NCI-H2081 treated with DMSO at 0.1 percent for 48 hours (cell line): ENCODE results near the gene HOMER1.
"Not testable (repeated sequence)": the region's sequence is repeated elsewhere in the genome, so short reads cannot be mapped to it uniquely, and the experiment has no call there.

ENCODE experiments used
- DNase-seq: peaks from one replicate; lab custom pipeline; 2025; lab: John Stamatoyannopoulos, UW

The HOMER1 gene

DNA sequence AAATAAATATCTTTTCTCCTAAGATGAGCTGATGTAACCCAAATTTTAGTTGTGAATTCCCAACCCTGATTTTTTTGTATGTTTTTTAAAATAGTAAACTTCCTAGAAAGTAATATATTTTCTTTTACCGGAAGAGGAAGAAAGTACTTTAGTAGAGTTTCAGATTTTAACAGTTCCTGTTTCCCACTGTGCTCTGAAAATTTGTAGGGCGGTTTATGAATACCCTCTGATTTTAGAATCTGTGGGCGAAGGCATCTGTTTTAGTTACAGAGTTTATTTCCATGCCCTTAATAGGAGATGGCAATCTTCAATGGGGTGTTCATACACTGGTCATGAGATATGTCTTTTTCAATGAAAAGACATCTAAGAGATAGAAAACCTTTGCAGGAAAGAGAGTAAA, 3.7 kb upstream of the HOMER1 start:
- DNase-seq: no peak

DNA sequence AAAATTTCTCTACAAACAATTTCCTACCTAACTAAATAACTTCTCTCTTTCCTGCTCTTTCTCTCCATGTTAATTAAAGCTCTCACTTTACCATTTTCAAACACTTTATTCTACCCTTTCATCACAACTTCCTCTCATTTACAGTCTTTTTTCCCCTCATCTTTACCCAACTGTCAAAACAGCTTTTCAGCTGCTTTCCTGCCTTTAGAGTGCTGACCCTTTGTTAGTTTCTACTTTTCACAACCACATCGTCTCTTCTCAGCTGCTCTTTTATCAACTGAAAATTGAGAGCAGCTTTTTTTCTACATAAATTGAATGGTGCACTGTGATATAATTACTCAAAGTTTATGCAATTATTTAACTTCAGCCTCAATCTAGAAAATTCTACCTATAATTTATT, 3.1 kb upstream of the HOMER1 start:
- no peak for DNase-seq

DNA sequence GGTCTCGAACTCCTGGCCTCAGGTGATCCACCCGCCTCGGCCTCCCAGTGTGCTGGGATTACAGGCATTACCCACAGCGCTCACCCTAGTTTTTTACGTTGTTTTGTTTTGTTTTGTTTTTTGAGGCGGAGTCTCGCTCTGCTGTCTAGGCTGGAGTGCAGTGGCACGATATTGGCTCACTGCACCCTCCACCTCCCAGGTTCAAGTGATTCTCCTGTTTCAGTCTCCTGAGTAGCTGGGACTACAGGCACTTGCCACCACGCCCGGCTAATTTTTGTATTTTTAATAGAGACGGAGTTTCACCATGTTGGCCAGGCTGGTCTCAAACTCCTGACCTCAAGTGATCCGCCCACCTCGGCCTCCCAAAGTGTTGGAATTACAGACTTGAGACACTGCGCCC, 2.4 kb upstream of the HOMER1 start:
- not testable (repeated sequence) for DNase-seq

DNA sequence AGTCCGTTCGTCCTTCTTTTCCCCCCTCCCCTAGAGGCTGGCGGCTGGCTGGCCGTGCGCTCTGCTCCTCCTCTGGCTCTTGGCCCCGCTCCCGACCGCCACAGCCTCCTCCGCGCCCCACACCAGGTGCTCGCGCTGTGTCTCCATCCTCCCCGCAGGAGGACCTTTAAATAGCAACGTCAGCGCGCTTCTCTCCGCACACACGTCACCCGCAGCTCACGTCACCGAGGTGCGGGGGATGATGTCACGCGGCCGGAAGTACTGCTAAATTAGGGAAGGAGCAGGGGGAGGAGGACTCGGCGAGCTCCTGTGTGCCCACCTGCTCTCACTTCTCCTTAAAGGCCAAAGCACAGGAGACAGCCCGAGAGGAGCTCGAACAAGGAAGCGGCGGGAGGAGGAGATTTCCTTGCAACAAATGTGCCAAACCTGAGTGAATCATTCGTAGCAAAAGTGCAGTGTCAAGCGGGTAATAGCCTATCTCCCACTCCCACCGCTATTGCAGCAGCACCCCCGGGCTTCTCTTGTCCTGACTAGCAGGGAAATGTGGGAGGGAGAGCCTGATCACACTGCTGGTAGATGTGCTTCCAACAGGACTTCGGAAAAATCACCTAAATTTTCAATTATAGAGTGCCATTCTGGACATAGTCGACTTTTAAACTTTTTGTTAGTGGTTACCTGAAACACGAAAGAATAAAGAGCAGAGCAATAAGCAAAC, 614 bp upstream of the HOMER1 start:
- peak; percentile 54 for DNase-seq

DNA sequence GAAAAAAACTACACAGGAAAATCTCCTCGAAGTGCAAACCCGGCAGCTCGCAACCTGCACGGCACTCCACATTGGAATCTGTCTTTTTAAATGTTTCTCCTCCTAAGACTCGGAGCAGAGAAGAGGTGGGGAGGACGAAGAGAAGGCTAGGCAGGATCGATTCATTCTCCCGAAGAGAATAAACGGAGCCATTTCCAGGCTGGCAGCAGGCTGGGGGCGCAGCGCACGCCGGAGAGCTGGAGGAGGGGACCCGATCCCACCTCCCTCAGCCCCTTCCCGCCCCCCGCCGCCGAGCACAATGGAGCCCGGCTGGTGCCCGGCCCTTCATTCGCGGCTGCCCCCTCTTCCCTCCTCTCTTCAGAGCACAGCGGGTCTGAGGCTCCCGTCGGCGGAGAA, 628 bp downstream of the HOMER1 start:
- no peak for DNase-seq

DNA sequence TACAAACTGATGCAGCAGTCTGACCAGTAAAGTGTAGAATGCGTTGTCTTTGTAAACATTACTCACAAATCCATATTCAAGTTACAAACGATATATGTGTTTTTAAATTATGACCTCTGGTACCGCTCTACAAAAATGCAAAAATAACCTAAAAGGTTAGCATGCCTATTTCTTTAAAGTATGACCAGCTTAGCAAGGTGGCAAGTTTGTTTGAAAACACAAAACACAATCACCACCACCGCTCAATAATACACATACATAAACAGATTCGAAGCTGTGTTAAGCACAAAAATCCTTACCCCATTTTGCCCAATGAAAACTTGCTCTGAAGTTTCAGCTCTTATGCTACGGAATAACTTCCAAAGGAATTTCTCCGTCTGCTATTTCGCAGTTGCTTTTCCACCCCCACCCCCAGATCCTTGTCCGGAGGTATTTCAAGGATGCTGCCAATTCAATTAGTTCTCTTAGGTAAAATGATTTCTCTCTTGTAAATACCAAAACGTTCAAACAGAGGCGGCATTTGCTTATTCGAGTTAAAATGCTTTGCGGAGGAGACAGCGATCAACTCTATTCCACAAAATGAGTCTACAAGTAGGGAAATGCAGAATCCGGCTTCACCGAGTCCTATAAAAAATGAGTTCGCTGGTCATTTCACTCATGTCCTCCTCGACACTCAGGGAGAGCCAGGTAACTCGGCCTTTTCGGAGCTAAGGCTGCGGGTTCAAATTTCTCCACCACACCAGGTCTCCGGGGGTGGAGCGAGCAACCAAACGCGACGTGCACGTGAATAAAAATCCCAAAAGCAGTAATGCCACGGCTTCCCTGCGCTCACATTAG, 1.2 kb downstream of the HOMER1 start:
- no peak for DNase-seq

DNA sequence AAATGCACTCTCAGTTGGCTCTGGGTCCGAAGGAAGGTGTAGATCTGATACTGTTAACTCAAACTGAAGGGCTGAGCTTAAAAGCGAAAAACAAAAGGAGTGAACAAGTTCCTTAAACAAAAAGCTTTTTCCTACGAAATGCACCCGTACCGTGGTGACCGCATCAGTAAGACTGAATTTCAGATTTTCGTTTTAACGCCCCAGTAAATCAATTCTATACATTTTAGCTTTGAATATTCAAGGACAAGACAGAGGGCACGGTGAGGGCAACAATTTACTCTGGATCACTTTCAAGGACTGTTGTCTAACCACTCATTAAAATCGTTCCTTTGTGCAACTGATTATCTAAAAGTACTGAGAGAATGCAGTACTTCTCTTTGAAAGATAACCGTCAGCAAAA, 1.9 kb downstream of the HOMER1 start:
- DNase-seq: no peak

DNA sequence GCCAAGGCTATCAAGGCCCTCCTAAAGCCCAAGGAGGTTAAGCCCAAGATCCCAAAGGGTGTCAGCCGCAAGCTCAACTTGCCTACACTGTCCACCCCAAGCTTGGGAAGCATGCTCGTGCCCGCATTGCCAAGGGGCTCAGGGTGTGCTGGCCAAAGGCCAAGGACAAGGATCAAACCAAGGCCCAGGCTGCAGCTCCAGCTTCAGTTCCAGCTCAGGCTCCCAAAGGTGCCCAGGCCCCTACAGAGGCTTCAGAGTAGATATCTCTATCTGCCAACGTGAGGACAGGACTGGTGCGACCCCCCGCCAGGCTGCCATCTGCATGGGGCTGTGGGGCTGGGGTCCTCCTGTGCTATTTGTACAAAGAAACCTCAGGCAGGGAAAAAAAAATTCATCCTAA, 3.3 kb downstream of the HOMER1 start:
- no peak for DNase-seq

DNA sequence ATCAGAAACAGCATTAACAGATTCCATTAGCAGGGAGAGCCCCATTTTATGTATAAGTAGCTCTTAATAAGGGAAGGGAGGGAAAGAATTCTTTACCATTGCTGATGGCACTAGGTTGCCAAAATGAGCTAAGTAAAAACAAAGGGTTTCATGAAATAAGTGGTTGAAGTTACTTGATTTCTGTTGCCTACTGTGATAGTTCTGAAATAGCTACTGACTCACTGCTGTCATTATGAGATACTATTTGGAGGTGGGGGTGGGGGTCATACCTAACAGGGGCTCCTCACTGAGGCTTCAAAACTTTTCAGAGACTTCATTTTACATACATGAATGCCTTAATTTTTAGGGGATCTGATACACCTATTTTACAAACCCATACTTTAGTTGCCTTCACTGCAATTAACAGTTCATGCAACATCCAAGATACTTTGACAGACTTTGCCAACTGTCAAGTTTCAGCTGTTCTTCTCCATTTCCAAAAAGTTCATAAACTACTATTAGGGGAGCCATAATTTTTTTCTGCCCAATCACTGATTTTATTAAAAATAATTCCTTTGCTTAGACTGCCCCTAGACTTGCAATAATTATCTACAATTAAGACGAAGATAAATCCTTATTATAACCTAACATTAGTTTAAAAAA, 4.6 kb downstream of the HOMER1 start:
- DNase-seq: no peak

DNA sequence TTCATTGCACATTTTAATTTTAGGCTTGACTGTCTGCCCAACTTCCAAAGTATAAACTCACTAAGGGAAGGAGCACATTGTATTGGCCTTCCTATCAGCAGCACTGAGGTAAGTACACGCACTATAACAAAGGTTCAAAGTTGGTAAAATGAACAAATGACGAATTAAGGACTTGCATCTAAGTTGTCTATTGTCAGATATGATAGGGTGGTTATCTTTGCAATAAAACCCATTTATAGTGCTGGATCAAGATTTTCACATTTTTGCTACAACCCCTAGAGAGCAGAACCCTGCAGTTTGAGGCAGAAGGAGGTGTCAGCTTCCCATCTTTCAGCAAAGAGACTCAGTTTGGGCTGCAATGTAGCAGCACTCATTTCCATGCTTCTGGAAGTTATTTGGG, 5.1 kb downstream of the HOMER1 start:
- DNase-seq: no peak

DNA sequence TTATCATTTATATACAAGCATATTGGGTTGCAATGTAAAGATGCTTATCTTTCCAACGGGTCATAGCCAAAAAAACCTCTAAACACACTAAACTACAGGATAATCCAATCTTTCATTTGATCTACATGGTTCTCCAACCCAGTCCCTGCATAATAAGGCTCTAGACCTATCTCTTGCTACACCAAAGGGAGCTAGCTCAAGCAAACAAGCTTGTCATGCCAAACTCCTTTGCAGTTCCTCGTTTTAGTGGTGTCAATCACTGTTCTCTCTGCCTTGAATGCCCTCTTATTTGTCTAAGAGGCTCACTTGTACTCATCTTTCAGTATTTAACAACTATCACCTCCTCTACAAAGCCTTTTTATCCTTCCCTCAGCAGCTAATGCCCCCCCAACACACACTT, 5.6 kb downstream of the HOMER1 start:
- no peak for DNase-seq

DNA sequence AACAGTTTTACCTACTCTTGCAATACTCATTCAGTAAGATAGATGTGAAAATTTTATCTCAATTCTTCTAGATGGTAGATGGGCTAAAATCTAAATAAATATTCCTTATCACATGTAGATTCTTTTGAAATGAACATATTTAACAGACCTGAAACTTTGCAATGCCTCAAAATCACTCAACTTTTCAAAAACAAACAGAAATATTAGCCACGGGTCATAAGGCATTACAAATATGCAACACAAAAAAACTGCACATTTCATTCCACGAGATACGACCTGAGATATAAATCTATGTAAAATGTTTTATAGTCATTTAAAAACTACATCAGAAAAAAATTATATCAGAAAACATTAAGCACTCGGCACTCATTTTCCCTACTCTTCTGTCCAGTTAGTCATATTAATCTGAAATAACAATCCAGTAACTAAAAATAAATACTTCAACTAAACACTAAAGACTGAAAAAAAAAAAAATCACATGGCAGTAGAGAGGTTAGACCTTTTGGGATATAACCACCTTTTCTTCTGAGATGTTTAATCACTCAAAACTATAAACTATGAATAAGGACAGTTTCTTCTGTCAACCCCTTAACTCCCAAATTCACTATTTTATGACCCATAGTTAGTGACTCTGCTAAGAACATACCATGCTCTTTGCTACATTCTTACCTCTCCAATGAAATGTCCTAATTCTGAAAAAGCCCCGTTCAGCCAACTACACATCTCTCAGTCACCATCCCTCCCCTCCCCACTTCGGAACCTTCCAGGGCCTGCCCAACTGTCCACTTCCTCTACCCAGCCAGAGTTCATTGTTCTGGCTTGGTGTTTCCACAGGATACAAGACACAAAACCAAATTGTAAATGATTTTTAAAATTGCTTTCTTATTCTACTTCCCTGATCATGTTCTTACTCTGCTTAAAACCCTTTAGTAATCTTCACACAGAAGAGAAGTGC, 6.4 kb downstream of the HOMER1 start:
- DNase-seq: no peak

DNA sequence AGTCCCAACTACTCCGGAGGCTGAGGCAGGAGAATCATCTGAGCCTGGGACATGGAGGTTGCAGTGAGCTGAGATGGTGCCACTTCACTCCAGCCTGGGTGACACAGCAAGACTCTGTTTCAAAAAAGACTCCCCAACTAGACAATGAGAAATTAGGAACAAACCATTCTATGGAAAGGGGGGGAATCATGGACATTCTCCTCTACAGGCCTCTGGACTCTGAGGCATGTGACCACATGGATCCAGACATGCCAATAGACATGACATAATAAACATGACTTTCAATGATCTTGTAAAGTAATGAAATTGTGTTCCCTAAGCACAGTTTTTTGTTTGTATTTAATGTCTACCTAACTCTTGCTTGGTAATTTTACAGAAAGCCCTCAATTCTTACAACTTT, 8.8 kb downstream of the HOMER1 start:
- DNase-seq: no peak

DNA sequence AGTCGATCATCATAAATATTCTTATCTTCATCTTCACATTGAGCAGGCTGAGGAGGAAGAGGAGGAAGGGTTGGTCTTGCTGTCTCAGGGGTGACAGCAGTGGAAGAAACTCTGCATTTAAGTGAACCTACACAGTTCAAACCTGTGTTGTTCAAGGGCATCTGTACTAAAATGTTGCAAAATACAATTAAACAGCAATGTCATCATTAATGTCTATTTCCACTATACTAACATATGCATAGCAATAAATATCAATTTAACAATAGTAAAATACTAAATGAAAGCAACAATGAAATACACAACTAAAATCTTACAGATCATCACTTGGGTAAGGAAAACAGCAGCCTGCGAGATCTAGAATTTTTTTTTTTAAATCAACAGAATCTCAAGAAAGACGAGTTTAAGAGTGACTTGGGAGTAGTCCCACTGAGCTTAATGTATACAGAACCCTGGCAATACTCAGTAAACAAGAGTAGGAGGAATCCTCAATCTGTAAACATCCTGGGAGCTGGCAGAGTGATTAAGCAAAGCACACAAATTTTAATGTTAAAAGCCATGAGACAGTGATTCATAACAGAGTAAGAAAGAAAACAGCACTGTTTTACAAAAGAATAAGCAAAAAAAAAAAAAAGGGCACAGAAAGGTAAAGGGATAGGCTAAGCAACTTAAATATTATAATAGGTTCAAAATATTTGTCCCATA, 10.0 kb downstream of the HOMER1 start:
- no peak for DNase-seq

DNA sequence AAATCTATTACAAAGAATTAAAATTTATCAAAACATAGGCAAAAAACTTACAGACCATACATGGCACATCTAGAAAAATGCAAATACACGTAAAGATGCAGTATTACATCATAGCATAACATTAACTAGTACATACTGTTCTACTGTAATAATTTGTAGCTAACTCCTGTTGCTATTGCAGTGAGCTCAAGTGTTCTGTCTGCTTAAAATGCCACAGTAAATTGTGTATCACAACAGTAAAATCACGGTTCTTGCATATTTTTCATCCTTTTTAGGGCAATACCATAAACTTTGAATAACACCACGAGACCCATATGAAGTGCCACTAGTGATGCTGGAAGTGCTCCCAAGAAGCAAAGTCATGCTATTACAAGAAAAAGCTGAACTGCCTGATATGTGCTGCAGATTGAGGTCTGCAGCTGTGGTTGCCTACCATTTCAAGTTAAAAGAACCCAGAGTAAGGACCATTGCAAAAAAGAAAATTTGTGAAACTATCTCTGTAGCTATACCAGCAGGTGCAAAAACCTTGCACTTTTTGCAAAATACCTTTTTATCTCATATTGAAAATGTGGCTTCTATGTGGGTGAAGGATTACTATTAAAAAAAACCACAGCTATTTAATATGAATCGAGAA, 14.2 kb downstream of the HOMER1 start:
- DNase-seq: no peak

DNA sequence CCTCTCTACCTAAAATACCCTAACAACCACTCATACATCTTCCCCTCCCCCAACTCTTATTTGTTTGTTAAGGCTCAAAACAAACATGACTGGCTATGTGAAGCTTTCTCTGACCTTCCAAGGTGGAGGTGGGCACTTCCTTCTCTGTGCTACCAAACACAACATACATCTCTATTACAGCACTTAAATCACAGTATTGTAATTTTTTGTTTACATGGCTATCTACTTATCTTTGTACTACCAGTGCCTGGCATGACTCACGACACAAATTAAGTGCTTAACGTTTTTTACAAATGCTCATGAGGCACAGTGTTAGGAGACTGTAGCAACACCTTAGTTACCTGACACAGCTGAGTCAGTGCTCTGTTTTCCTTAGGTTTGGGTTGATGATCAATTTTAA, 18.6 kb downstream of the HOMER1 start:
- no peak for DNase-seq

DNA sequence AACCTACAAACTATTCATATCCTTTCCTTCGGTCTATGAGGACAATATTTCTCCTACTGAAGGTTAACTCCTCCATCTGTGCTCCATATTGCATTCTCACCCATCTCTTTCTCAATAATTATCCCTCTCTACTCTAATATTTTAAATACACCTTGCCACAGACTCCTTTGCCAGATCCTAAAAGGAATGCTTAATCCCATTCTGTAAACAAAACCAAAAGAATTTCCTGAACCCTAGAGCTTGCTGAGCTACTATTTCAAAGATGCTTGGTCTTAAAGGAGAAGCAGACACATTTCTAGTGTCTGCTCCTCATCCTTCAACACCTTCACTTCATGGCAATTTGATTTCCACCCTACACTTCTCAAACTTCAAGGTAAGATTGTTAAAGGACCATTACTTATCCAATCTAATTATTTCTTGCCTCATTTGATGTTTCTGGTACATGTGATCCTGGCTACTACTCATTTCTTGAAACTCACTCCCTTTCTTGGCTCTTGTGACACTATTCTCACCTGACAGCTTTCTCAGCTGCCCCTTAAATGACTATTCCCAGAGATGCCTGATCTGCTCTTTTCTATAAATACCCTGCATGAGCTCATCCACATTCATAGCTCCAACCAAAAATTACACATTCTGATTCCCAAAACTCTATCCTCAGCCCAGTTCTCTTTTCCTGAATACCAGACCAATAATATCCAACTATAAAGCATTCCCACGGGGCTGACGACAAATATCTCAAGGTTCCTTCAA, 20.2 kb downstream of the HOMER1 start:
- DNase-seq: no peak

DNA sequence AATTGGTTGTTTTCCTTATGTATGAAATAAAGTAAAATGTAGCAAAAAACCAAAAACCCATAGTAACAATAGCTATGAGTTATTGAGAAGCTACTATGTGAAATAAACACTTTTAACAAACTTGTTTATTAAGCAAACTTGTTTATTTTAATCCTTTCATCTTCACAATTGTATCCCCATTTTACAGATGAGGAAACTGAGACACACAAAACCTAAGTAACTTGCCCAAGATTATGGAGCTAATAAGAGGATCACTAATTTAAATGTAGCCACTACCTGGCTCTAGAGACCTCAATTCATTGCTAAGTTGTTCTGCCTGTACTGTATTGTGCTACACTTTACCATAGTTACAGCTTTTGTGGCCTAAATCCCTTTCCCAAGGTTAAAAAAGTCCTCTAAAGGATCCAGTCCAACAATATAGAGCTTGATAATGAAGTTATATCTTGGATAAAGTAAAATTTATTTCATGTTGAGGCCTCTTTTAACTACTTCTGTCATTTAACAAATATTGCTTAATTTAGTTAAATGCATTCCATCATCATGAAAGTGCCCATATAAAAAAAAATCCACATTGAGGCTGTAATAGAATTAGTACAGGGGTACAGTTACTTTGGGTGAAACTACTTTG, 22.1 kb downstream of the HOMER1 start:
- DNase-seq: no peak

DNA sequence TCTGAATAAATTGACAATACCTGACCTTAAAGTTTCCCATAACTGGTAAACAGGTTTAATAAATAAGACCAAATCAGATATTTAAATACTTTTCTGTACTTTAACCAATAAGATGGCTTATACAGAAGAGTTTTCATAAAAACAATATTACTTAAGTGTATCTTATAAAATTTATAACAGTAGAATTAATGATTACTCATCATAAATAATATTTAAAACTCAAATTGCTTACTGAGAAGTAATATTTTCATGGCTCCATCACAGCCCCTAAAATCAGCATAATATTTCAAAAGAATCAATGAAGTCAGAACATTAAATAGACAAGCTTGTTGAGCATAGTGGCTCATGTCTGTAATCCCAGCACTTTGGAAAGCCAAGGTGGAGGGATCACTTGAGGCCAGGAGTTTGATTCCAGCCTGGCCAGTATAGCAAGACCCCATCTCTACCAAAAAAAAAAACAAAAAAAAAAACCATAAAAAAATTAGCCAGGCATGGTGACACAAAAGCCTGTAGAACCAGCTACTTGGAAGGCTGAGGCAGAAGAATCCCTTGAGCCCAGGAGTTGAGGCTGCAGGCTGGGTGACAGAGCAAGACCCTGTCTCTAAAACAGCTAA, 23.5 kb downstream of the HOMER1 start:
- DNase-seq: no peak
